NCI-H1417 treated with DMSO at 0.1 percent for 48 hours (cell line): ENCODE results near the gene ZMIZ1.

Experiments
- DNase-seq: peaks from one replicate; lab custom pipeline; 2025; lab: John Stamatoyannopoulos, UW

Gene ZMIZ1

GRCh38 chr10:79052291-79053080 lies 16.3 kb upstream of the ZMIZ1 start:
- DNase-seq: no peak

GRCh38 chr10:79053081-79053434 lies 15.7 kb upstream of the ZMIZ1 start:
- DNase-seq: no peak

- DNase-seq: no peak
These were observed 15.1 kb upstream of the ZMIZ1 start for GRCh38 chr10:79053481-79054202.

- no peak for DNase-seq
These were observed 14.3 kb upstream of the ZMIZ1 start for GRCh38 chr10:79054203-79055099.

- no peak for DNase-seq
These were observed 13.5 kb upstream of the ZMIZ1 start for GRCh38 chr10:79055100-79055782.

- no peak for DNase-seq
These were observed 12.9 kb upstream of the ZMIZ1 start for GRCh38 chr10:79055892-79056291.

GRCh38 chr10:79056361-79056735 lies 12.4 kb upstream of the ZMIZ1 start:
- no peak for DNase-seq

- no peak for DNase-seq
These were observed 11.9 kb upstream of the ZMIZ1 start for GRCh38 chr10:79056736-79057391.

GRCh38 chr10:79057481-79058275 lies 11.1 kb upstream of the ZMIZ1 start:
- no peak for DNase-seq

GRCh38 chr10:79058899-79059841 lies 9.6 kb upstream of the ZMIZ1 start:
- DNase-seq: no peak

GRCh38 chr10:79059859-79060379 lies 8.8 kb upstream of the ZMIZ1 start:
- no peak for DNase-seq

GRCh38 chr10:79060641-79061255 lies 8.0 kb upstream of the ZMIZ1 start:
- DNase-seq: no peak

- DNase-seq: no peak
These were observed 7.1 kb upstream of the ZMIZ1 start for GRCh38 chr10:79061441-79062315.

- DNase-seq: no peak
These were observed 5.7 kb upstream of the ZMIZ1 start for GRCh38 chr10:79063071-79063491.

GRCh38 chr10:79063661-79064492 lies 4.9 kb upstream of the ZMIZ1 start:
- no peak for DNase-seq

- DNase-seq: no peak
These were observed 3.6 kb upstream of the ZMIZ1 start for GRCh38 chr10:79065091-79065551.

- DNase-seq: no peak
These were observed 2.9 kb upstream of the ZMIZ1 start for GRCh38 chr10:79065853-79066252.
